IPS-18a (cell line): ENCODE results near the gene SLC13A4.
"Not testable (repeated sequence)": the region's sequence is repeated elsewhere in the genome, so short reads cannot be mapped to it uniquely, and the experiment has no call there.

ENCODE experiments used
- H3K27ac ChIP-seq: one replicate; pipeline ENCODE4 v1.5.1; 2013; ENCODE audit warnings: low read length
- H3K27me3 ChIP-seq: one replicate; pipeline ENCODE4 v1.6.1; 2013; ENCODE audit warnings: mild to moderate bottlenecking, low read length; ENCODE audit not compliant: control insufficient read depth, insufficient read depth
- H3K36me3 ChIP-seq: one replicate; pipeline ENCODE4 v1.6.1; 2013; ENCODE audit warnings: low read depth, low read length; ENCODE audit not compliant: control insufficient read depth
- H3K4me1 ChIP-seq: one replicate; pipeline ENCODE4 v1.6.1; 2013; ENCODE audit warnings: low read depth, low read length; ENCODE audit not compliant: control insufficient read depth
- H3K4me3 ChIP-seq: one replicate; pipeline ENCODE4 v1.5.1; 2013; ENCODE audit warnings: low read length
- H3K9ac ChIP-seq: one replicate; pipeline ENCODE4 v1.6.1; 2013; ENCODE audit warnings: mild to moderate bottlenecking, low read length, moderate library complexity
- H3K9me3 ChIP-seq: one replicate; pipeline ENCODE4 v1.6.1; 2013; ENCODE audit warnings: low read depth, low read length; ENCODE audit not compliant: control insufficient read depth

Gene SLC13A4

DNA sequence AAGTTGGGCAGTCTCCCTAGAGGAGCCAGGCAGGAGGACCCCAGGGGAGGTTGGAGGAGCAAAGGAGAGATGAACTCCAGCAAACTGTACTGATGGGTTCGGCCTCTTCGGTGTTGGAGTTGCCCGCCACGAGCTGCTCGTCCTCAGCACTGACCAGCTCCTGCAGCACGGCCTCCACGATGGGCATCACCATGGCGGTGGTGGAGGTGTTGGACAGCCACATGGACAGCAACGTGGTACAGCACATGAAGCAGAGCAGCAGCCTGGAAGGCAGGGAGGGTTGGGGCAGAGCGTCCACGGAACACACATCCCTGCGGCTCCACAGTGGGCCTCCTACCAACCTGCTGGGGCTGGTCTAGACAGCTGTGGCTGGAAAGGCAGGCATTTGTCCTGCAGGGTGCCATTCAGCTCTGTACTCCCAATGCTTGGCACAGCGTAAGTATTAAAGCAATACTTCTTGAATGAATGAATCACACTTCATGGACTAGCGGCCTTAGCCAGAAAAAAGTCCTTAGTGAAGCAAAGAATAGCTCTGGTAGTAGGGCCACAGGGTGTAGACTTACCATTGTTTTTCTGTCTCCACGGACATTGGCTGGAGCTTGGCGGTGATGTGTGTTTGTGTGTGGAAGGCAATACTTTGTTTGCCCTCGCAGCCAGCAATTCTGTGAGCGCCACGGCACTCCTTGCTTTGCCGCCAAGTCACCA lies 21.8 kb downstream of the SLC13A4 start:
- H3K4me1 ChIP-seq, result peaks cover 2% of the 10 kb centered on the region

GRCh38 chr7:135704698-135705097 lies 23.3 kb downstream of the SLC13A4 start:
- no peak overlapping the region for H3K4me3 ChIP-seq
- H3K36me3 ChIP-seq, result no peaks in the 10 kb centered on the region
- no peaks in the 10 kb centered on the region for H3K27me3 ChIP-seq
- no peak overlapping the region for H3K27ac ChIP-seq
- H3K9ac ChIP-seq, result no peak overlapping the region
- no peaks in the 10 kb centered on the region for H3K4me1 ChIP-seq
- H3K9me3 ChIP-seq, result no peaks in the 10 kb centered on the region

More for the DNA sequence above, 21.8 kb downstream of the SLC13A4 start:
- no peak overlapping the region for H3K4me3 ChIP-seq
- no peaks in the 10 kb centered on the region for H3K36me3 ChIP-seq
- H3K9me3 ChIP-seq, result no peaks in the 10 kb centered on the region
- H3K9ac ChIP-seq, result no peak overlapping the region
- H3K27me3 ChIP-seq, result no peaks in the 10 kb centered on the region
- H3K27ac ChIP-seq, result no peak overlapping the region

- no peaks in the 10 kb centered on the region for H3K27me3 ChIP-seq
- H3K9me3 ChIP-seq, result no peaks in the 10 kb centered on the region
- no peak overlapping the region for H3K9ac ChIP-seq
- H3K4me1 ChIP-seq, result no peaks in the 10 kb centered on the region
- no peak overlapping the region for H3K4me3 ChIP-seq
- H3K27ac ChIP-seq, result no peak overlapping the region
- H3K36me3 ChIP-seq, result no peaks in the 10 kb centered on the region
Observed at GRCh38 chr7:135704074-135704473, 23.9 kb downstream of the SLC13A4 start.

GRCh38 chr7:135697276-135698049 lies 30.5 kb downstream of the SLC13A4 start:
- H3K27me3 ChIP-seq, result no peaks in the 10 kb centered on the region
- H3K36me3 ChIP-seq, result no peaks in the 10 kb centered on the region
- no peak overlapping the region for H3K9ac ChIP-seq
- no peak overlapping the region for H3K4me3 ChIP-seq
- H3K27ac ChIP-seq, result no peak overlapping the region
- H3K9me3 ChIP-seq, result no peaks in the 10 kb centered on the region
- H3K4me1 ChIP-seq, result no peaks in the 10 kb centered on the region

GRCh38 chr7:135693558-135693957 lies 34.4 kb downstream of the SLC13A4 start:
- Histone ChIP-seq H3K4me1 (no peaks in the 10 kb centered on the region), H3K4me3 (no peak overlapping the region), H3K9me3 (no peaks in the 10 kb centered on the region), H3K9ac (no peak overlapping the region), H3K27me3 (no peaks in the 10 kb centered on the region), H3K36me3 (no peaks in the 10 kb centered on the region), H3K27ac (no peak overlapping the region)

DNA sequence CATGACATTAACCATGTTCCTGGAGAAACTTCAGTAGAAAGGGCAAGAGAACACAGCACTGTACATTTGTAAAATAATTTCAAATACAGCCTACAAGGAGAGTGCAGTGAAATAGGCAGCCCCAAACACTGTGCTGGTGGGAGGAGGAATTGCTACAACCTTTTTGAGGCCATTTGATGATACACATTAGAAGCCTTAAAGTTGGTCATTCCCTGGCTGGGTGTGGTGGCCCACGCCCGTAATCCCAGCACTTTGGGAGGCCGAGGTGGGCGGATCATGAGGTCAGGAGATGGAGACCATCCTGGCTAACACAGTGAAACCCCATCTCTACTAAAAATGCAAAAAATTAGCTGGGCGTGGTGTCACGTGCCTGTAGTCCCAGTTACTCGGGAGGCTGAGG lies 35.4 kb downstream of the SLC13A4 start:
- H3K36me3 ChIP-seq, H3K27me3 ChIP-seq, H3K27ac ChIP-seq, H3K4me3 ChIP-seq, H3K4me1 ChIP-seq, H3K9me3 ChIP-seq, H3K9ac ChIP-seq: not testable (repeated sequence)

- no peak overlapping the region for H3K9ac ChIP-seq
- no peak overlapping the region for H3K27ac ChIP-seq
- no peaks in the 10 kb centered on the region for H3K4me1 ChIP-seq
- H3K9me3 ChIP-seq, result no peaks in the 10 kb centered on the region
- H3K27me3 ChIP-seq, result no peaks in the 10 kb centered on the region
- H3K4me3 ChIP-seq, result no peak overlapping the region
- H3K36me3 ChIP-seq, result no peaks in the 10 kb centered on the region
Observed at GRCh38 chr7:135692055-135692454, 35.9 kb downstream of the SLC13A4 start.

- Histone ChIP-seq H3K4me1 (no peaks in the 10 kb centered on the region), H3K9ac (no peak overlapping the region), H3K9me3 (no peaks in the 10 kb centered on the region), H3K27me3 (no peaks in the 10 kb centered on the region), H3K4me3 (no peak overlapping the region), H3K27ac (no peak overlapping the region), H3K36me3 (no peaks in the 10 kb centered on the region)
Observed at GRCh38 chr7:135690566-135690965, 37.4 kb downstream of the SLC13A4 start.

GRCh38 chr7:135687466-135687865 lies 40.5 kb downstream of the SLC13A4 start:
- Histone ChIP-seq H3K27me3 (no peaks in the 10 kb centered on the region), H3K36me3 (no peaks in the 10 kb centered on the region), H3K27ac (no peak overlapping the region), H3K9me3 (no peaks in the 10 kb centered on the region), H3K4me1 (no peaks in the 10 kb centered on the region), H3K4me3 (no peak overlapping the region), H3K9ac (no peak overlapping the region)

- Histone ChIP-seq H3K36me3 (no peaks in the 10 kb centered on the region), H3K4me3 (no peak overlapping the region), H3K9me3 (no peaks in the 10 kb centered on the region), H3K4me1 (no peaks in the 10 kb centered on the region), H3K27ac (no peak overlapping the region), H3K9ac (no peak overlapping the region), H3K27me3 (no peaks in the 10 kb centered on the region)
Observed at GRCh38 chr7:135685306-135686084, 42.5 kb downstream of the SLC13A4 start.

DNA sequence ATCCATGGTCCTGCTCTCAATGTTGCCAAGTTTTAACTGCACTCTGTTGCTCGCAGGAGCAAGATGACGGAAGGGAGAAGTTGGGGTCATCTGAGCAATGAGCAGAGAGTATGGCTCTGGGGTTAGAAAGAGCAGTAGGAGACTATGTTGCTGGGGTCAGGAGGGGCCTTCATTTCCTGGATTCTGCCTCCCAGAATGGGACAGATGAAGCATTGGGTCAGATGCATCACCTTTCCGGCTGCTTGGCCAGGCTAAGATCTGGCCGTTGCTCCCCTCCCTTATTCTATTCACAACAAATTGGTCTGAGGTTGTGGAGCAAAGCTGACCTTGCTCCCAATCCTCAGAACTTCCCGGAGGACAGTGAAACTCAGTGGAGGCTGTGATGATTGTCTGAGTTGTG lies 43.3 kb downstream of the SLC13A4 start:
- no peaks in the 10 kb centered on the region for H3K36me3 ChIP-seq
- H3K9me3 ChIP-seq, result no peaks in the 10 kb centered on the region
- H3K27ac ChIP-seq, result no peak overlapping the region

More for the DNA sequence above, 43.3 kb downstream of the SLC13A4 start:
- Histone ChIP-seq H3K9ac (no peak overlapping the region), H3K4me1 (no peaks in the 10 kb centered on the region), H3K4me3 (no peak overlapping the region), H3K27me3 (no peaks in the 10 kb centered on the region)
